Small intestine (tissue), 7 donors: ENCODE data around the gene POU2F1. TPM values are rescaled to one million over a fixed set of nuclear protein-coding genes. Genes with fewer than 3 reads are reported as not detected.

Experiments used
- DNase-seq, 2 donors: peaks; one replicate each; pipeline versions ENCODE4 v3.0.0 to v3.0.0-alpha.2; 2013
- FAIRE-seq: peaks from 2 replicates; lab custom pipeline; 2012; peaks lifted over from hg19 to GRCh38; lab: Jason Lieb, UNC
- H3K27ac ChIP-seq, 3 donors: one replicate each; pipeline ENCODE4 v1.5.1; 2013; ENCODE audit warnings: low read length in 2 of 3, mild to moderate bottlenecking in 2 of 3, control low read depth in 1 of 3, inconsistent platforms in 1 of 3, low read depth in 1 of 3, moderate library complexity in 1 of 3
- H3K27me3 ChIP-seq, 3 donors: one replicate each; pipeline ENCODE4 v1.6.1; 2013; ENCODE audit warnings: low read length in 3 of 3, inconsistent platforms in 1 of 3; ENCODE audit not compliant: control insufficient read depth in 3 of 3, insufficient read depth in 3 of 3
- H3K36me3 ChIP-seq, 3 donors: one replicate each; pipeline ENCODE4 v1.6.1; 2013; ENCODE audit warnings: low read length in 3 of 3, inconsistent platforms in 1 of 3, low read depth in 1 of 3, mild to moderate bottlenecking in 1 of 3, moderate library complexity in 1 of 3; ENCODE audit not compliant: control insufficient read depth in 3 of 3, insufficient read depth in 2 of 3
- H3K4me1 ChIP-seq, 3 donors: one replicate each; pipeline ENCODE4 v1.6.1; 2013; ENCODE audit warnings: low read length in 2 of 3, inconsistent platforms in 1 of 3, low read depth in 1 of 3, mild to moderate bottlenecking in 1 of 3, moderate library complexity in 1 of 3; ENCODE audit not compliant: control insufficient read depth in 3 of 3, insufficient read depth in 2 of 3
- H3K4me3 ChIP-seq, 3 donors: one replicate each; pipeline ENCODE4 v1.5.1; 2013; ENCODE audit warnings: low read length in 3 of 3, control low read depth in 1 of 3, inconsistent platforms in 1 of 3, low read depth in 1 of 3, mild to moderate bottlenecking in 1 of 3, moderate library complexity in 1 of 3
- H3K9me3 ChIP-seq, 2 donors: one replicate each; pipeline ENCODE4 v1.6.1; 2013; ENCODE audit warnings: low read depth in 1 of 2, low read length in 1 of 2; ENCODE audit not compliant: control insufficient read depth in 2 of 2, insufficient read depth in 1 of 2
- WGBS, 3 donors: extraction: QIAGEN DNeasy Blood & Tissue Kit; methylation state at CpG; one replicate each; pipeline ENCODE4 v1.1.7; 2013; 5-methylcytosine and 5-hydroxymethylcytosine counted together
- polyA plus RNA-seq, 4 donors: library from polyadenylated mRNA; stranded (reverse) in 3 of 4; unstranded in 1 of 4; fragments of 200-250 nt in 3 of 4; fragments of 120-200 nt in 1 of 4; gene quantifications; one replicate each; pipeline versions ENCODE4 v1.2.1 to v1.2.3, GENCODE V29; 2013
- donor health status: healthy with polysubstance abuse.
- donor health status: control.
- donor health status: control.
- donor health status: Bipolar disorder and iron deficiency.
- donor health status: healthy.

POU2F1 gene
- polyA plus RNA-seq, 4 donors = 0.81 to 8.9 (median 2.3) TPM

DNA sequence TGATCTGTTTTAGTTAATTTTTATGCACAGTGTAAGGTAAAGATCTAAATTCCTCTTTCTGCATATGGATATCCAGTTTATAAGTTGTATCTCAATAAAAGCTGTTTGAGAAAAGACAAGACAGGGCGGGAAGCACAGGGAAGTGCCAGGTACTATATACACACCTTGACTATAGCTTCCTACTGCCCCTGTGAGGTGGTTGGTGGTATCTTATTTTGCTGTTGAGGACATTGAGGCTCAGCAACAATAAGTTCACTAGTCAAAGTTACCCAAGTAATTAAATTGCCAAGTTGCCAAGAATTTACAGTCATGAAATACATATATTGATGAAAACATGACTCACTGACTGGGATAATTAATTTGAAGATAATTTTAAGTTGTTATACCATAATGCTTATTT lies 188.5 kb downstream of the POU2F1 start:
- no peak for FAIRE-seq
- WGBS, 3 donors = 82 to 93% (median 88%) methylated on average over 1 of the region's 1 CpG

DNA sequence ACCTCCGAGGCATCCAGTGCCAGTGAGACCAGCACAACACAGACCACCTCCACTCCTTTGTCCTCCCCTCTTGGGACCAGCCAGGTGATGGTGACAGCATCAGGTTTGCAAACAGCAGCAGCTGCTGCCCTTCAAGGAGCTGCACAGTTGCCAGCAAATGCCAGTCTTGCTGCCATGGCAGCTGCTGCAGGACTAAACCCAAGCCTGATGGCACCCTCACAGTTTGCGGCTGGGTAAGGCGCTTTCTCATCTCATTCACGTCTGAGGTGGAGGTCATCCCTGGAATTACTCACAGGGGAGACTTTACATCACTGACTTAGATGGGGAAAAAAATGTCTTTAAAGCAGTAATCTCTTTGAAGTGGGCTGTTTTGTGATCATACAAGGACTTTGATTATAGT lies 191.4 kb downstream of the POU2F1 start:
- Histone ChIP-seq H3K9me3 (no peaks in the 10 kb centered on the region), H3K27me3 (no peaks in the 10 kb centered on the region), H3K4me3 (no peak overlapping the region), H3K4me1 (no peaks in the 10 kb centered on the region), H3K27ac (no peak overlapping the region), H3K36me3 (peaks cover 6 to 14% (median 7%) of the 10 kb centered on the region in 3 donors)
- 83 to 91% (median 88%) methylated on average over 4 of the region's 4 CpGs for WGBS, 3 donors
- no peak for FAIRE-seq
- DNase-seq = no peak

More for the DNA sequence above, 188.5 kb downstream of the POU2F1 start:
- Histone ChIP-seq H3K27ac (no peak overlapping the region), H3K4me3 (no peak overlapping the region), H3K27me3 (no peaks in the 10 kb centered on the region), H3K36me3 (peaks cover 5 to 12% (median 6%) of the 10 kb centered on the region in 3 donors), H3K9me3 (no peaks in the 10 kb centered on the region), H3K4me1 (no peaks in the 10 kb centered on the region)
- peak; percentile 7 to 27 for DNase-seq

DNA sequence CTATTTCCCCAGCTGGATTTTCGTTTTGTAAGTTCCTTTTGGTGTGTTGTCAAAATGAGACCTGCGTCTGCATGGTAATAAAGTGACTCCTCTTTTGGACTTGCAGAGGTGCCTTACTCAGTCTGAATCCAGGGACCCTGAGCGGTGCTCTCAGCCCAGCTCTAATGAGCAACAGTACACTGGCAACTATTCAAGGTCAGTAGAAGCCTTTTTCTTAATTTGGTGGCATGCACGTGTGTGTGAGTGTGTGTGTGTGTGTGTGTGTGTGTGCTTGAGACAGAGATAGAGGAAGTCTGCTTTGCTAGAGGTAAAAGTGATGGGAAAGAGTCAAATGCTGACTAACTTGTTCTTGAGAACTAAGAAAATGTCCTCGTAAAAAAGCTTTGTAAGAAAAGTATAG lies 192.2 kb downstream of the POU2F1 start:
- FAIRE-seq = no peak
- Histone ChIP-seq H3K27ac (no peak overlapping the region), H3K36me3 (peaks cover 6 to 13% (median 7%) of the 10 kb centered on the region in 3 donors), H3K4me3 (no peak overlapping the region), H3K27me3 (no peaks in the 10 kb centered on the region), H3K4me1 (no peaks in the 10 kb centered on the region), H3K9me3 (no peaks in the 10 kb centered on the region)
- no peak for DNase-seq
- WGBS, 3 donors = 76 to 80% (median 78%) methylated on average over 5 of the region's 5 CpGs

DNA sequence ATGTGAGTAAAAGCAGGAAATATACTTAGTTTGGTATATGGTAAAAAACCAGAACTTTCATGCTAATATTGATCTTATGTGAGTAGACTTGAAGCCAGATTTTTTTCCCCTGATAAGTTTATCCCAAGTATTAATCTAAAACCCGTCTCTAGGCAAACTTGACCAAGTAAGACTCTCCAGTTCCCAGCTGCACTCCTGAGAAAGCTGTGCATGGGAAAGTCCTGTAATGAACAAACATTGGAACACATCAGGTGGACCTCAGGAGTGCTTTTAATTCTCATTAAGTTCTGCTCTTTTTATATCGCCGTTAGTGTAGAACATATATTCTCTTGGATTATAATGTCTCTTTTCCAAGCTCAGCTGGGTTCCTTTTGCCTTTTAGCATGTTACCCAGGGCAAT lies 192.6 kb downstream of the POU2F1 start:
- Histone ChIP-seq H3K36me3 (peaks cover 6 to 13% (median 7%) of the 10 kb centered on the region in 3 donors), H3K9me3 (no peaks in the 10 kb centered on the region), H3K4me1 (no peaks in the 10 kb centered on the region), H3K27ac (no peak overlapping the region), H3K27me3 (no peaks in the 10 kb centered on the region), H3K4me3 (no peak overlapping the region)
- 74 to 98% (median 89%) methylated on average over 3 of the region's 3 CpGs for WGBS, 3 donors
- DNase-seq (no peak), FAIRE-seq (no peak)

DNA sequence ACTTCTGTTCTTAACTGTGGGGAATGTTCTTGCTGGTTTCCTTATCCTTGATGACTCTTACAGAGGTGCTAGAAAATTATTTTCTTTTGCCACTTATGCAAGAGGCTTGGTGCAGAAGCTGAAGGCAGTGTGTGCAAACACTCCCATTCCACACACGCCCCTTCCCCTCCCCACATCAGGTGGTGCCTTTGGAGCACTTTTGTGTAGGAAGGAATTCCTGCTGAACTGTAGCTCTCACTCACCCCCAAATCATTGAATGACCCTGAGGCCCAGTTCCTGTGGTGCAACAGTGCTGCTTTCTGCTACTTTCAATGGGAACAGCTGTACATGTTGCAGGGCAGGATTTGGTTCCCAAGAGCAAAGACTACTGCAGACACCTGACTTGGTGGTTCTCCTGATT lies 195.8 kb downstream of the POU2F1 start:
- H3K27ac ChIP-seq = no peak overlapping the region
- no peaks in the 10 kb centered on the region for H3K4me1 ChIP-seq
- H3K9me3 ChIP-seq = no peaks in the 10 kb centered on the region
- WGBS, 3 donors = 80 to 95% (median 85%) methylated on average over 1 of the region's 1 CpG
- DNase-seq (no peak), FAIRE-seq (no peak)
- H3K27me3 ChIP-seq = no peaks in the 10 kb centered on the region
- no peak overlapping the region for H3K4me3 ChIP-seq
- peaks cover 6 to 13% (median 7%) of the 10 kb centered on the region in 3 donors for H3K36me3 ChIP-seq

DNA sequence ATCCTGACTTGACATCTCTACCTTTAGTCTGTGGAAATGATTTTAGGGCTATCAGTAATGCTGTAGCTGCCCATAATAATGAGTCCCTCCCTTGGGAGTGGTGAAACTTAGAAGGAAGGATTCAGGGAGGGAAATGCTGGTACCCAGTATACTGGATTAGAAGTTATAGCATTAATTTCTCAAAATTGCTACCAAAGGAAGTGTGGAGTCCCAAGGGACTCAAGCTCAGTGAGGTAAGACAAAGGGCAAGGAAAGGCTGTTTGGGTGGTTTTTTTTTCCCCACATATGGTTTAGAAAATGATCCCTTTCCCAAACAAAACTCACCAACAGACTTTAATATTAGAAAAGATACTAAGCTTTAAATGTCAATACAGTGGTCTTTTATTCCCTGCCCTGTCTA lies 197.7 kb downstream of the POU2F1 start:
- no peaks in the 10 kb centered on the region for H3K9me3 ChIP-seq
- FAIRE-seq = no peak

DNA sequence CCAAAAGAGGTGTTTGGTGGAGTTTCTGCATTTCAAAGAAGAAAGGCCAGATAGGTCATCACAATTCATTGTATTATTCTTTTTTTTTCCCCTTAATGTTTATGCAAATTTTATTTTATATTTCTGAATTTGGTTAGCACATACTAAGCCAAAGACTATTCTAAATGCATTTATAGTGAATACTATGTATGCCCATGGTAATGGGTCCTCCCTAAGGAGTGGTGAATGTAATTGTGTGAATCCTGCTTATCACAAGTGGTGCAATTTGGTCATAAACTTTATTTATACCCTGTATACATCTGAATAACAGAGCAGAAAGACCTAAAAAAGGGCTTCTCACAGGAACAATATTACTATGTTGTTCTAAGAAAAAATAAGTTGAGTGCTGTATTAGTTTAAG lies 198.6 kb downstream of the POU2F1 start:
- Histone ChIP-seq H3K27ac (no peak overlapping the region), H3K36me3 (peaks cover 0 to 10% (median 2%) of the 10 kb centered on the region in 3 donors), H3K4me3 (no peak overlapping the region), H3K9me3 (no peaks in the 10 kb centered on the region), H3K27me3 (no peaks in the 10 kb centered on the region), H3K4me1 (no peaks in the 10 kb centered on the region)
- FAIRE-seq = no peak
- DNase-seq = no peak

More for the DNA sequence above, 197.7 kb downstream of the POU2F1 start:
- Histone ChIP-seq H3K27me3 (no peaks in the 10 kb centered on the region), H3K36me3 (peaks cover 1 to 7% (median 3%) of the 10 kb centered on the region in 3 donors), H3K4me1 (no peaks in the 10 kb centered on the region), H3K4me3 (no peak overlapping the region), H3K27ac (no peak overlapping the region)
- no peak for DNase-seq

DNA sequence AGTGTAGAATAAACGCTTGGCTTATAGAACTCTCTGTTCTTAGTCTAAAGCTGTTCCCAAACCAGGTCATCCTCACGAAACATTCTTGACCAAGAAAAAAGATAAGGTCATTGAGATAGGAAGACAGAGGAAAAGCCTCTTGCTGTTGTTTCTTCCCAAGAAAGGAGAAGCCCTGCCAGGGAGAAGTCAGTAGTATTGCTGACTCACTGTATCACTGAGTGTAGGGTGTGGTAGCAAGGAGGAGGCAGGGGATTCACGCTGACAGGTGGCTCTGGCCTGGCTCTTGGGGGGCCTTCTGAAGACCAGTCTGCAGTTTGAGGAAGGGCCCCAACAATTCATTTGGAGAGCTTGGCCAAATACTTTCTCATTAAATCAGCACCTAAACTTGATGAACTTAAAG lies 199.8 kb downstream of the POU2F1 start:
- no peaks in the 10 kb centered on the region for H3K4me1 ChIP-seq
- FAIRE-seq (no peak), DNase-seq (no peak)
- WGBS, 3 donors = 38 to 69% (median 42%) methylated on average over 3 of the region's 3 CpGs
- no peak overlapping the region for H3K27ac ChIP-seq
- no peak overlapping the region for H3K4me3 ChIP-seq
- H3K27me3 ChIP-seq = no peaks in the 10 kb centered on the region
- peaks cover 0 to 15% (median 2%) of the 10 kb centered on the region in 3 donors for H3K36me3 ChIP-seq
- H3K9me3 ChIP-seq = no peaks in the 10 kb centered on the region
